HL-60 (cell line): ENCODE measurements around the gene TNFSF13B.

Source experiments
- GABPA ChIP-seq: IDR thresholded peaks from 2 replicates; pipeline ENCODE4 v1.6.1; 2012; ENCODE audit warnings: low read depth
- POLR2AphosphoS5 ChIP-seq: IDR thresholded peaks from 2 replicates; pipeline ENCODE4 v1.6.1; 2012; ENCODE audit warnings: low read depth
- REST ChIP-seq: IDR thresholded peaks from 2 replicates; pipeline ENCODE4 v1.6.1; 2012; ENCODE audit warnings: low read depth; ENCODE audit not compliant: insufficient replicate concordance
- TF ChIP-seq, protein P1 (sequence below): IDR thresholded peaks from one replicate; pipeline ENCODE4 v1.5.1; 2011; ENCODE audit warnings: low read length, control low read depth, inconsistent platforms; ENCODE audit not compliant: insufficient read depth

GRCh38 chr13:108225440-108225839 lies 44.1 kb upstream of the TNFSF13B start:
- TF ChIP-seq REST (no peak), POLR2AphosphoS5 (no peak), GABPA (no peak)
- TF ChIP-seq, protein P1, sequence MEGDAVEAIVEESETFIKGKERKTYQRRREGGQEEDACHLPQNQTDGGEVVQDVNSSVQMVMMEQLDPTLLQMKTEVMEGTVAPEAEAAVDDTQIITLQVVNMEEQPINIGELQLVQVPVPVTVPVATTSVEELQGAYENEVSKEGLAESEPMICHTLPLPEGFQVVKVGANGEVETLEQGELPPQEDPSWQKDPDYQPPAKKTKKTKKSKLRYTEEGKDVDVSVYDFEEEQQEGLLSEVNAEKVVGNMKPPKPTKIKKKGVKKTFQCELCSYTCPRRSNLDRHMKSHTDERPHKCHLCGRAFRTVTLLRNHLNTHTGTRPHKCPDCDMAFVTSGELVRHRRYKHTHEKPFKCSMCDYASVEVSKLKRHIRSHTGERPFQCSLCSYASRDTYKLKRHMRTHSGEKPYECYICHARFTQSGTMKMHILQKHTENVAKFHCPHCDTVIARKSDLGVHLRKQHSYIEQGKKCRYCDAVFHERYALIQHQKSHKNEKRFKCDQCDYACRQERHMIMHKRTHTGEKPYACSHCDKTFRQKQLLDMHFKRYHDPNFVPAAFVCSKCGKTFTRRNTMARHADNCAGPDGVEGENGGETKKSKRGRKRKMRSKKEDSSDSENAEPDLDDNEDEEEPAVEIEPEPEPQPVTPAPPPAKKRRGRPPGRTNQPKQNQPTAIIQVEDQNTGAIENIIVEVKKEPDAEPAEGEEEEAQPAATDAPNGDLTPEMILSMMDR: no peak
